GM23338 (cell line): ENCODE measurements around the gene PAEP.

ENCODE experiments used
- CTCF ChIP-seq, 2 experiments: fragments of 200-600 bp in 1 of 2; sonication (generic) in 1 of 2; conservative IDR thresholded peaks; 2 replicates each; pipeline versions ENCODE4 v1.5.1 to v1.6.1; 2016 to 2017; ENCODE audit warnings: antibody characterized with exemption in 2 of 2, low read depth in 2 of 2, mild to moderate bottlenecking in 2 of 2, moderate library complexity in 1 of 2
- EZH2 ChIP-seq: fragments of 200-600 bp; sonication (generic); IDR thresholded peaks from one replicate; pipeline ENCODE4 v1.8.0; 2017; ENCODE audit warnings: antibody characterized with exemption, mild to moderate bottlenecking, low read depth; ENCODE audit not compliant: unreplicated experiment
- REST ChIP-seq: IDR thresholded peaks from one replicate; pipeline ENCODE4 v1.6.1; 2018; ENCODE audit warnings: antibody characterized with exemption; ENCODE audit not compliant: unreplicated experiment

- no peak for TF ChIP-seq REST
- TF ChIP-seq CTCF (conservative IDR thresholded peaks at IDR 0.05; ENCODE audit: low read depth in 2 of 2) = no peak
- no peak for TF ChIP-seq EZH2
Observed at GRCh38 chr9:135519179-135519971, 42.2 kb upstream of the PAEP start.
